Measurements from ENCODE around the gene ALDH1A2.

DNA sequence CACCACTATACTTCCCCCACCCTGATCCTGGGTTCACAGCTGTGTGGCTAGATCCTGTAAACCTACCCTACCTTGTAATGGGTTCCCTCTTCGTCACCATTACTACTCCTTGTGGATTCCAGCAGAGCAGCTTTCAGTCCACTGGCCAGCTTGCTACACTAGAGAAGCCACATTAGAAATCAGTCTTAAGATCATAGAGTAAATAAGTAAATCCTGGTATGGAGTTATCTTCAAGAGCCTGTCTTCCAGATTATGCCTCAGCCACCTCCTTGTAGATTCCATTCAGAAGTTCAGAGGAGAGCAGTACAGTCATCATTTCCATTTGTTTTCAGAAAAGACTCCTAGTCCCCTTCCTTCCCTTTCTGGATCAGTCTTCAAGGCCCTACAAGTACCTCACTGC, 123.7 kb downstream of the ALDH1A2 start:
- TF ChIP-seq CTCF (IDR thresholded peaks at IDR 0.05): no peak
- TF ChIP-seq POLR2A (IDR thresholded peaks at IDR 0.05): no peak

All from right lobe of liver (tissue), 4 donors.